Putamen (tissue), 1 donor: ENCODE measurements around the gene LPGAT1.
"Not testable (repeated sequence)": the region's sequence is repeated elsewhere in the genome, so short reads cannot be mapped to it uniquely, and the experiment has no call there.

Experiments
- DNase-seq: peaks from one replicate; pipeline ENCODE4 v3.0.0-alpha.2; 2016; ENCODE audit warnings: low spot score

The LPGAT1 gene, protein sequence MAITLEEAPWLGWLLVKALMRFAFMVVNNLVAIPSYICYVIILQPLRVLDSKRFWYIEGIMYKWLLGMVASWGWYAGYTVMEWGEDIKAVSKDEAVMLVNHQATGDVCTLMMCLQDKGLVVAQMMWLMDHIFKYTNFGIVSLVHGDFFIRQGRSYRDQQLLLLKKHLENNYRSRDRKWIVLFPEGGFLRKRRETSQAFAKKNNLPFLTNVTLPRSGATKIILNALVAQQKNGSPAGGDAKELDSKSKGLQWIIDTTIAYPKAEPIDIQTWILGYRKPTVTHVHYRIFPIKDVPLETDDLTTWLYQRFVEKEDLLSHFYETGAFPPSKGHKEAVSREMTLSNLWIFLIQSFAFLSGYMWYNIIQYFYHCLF

DNA sequence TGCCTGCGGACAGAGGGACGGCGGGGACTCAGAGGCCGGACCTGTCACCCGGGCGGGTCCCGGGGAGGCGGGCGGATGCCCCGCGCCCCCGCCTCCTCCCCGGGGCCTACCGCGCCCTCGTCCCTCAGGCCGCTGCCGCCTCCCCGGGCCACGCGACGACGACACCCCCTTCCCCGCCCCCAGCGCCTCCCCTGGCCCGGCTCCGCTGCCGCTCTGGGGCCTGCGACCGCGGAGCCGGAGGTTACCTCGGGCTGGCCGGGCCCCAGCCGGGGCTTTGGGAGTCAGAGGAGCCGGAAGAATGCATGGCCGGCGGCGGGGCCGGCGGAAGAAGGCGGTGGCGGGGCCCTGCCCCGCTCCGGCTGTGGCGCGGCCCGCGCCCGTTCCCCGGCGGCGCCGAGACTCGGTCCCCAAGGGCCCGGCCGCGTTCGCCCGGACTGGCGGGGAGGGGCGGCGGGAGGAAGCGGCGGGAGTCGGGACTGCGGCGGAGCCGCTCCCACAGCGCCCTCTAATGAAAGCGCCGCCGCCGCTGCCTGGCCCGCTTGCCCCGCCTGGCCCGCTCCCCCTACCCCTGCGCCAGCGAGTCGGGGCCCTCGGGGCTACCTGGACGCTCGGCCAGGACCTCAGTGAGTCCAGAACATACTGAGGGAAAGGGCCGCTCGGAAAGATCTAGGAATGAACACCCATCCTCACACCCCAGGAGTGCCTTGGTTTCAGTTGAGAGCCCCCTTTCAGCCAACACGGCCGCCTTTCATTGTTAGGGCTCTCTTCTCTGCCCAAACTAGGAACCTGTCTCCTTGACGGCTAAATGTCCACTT lies at the start of gene LPGAT1:
Gene LPGAT1, minus strand, starts transcription at position 436 of the 815 bp plus-strand sequence. CDS start 1,467 bp downstream, outside the sequence.
- peak; percentile 84 for DNase-seq

DNA sequence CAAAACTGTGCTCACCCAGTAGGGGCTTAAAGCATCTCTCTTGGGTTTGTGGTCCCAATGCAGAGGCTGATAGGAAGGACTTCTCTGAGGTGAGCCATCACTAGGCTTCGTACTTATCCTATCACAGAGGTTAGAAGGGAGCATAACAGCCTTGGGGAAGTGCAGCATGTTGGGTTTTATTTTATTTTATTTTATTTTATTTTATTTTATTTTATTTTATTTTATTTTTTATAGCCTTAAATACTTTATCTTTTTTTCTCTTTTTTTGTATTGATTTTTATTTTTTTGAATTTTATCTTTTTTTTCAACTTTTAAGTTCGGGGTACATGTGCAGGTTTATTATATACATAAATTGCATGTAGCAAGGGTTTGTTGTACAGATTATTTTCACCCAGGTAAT lies 48.9 kb upstream of the LPGAT1 start:
- DNase-seq = no peak

DNA sequence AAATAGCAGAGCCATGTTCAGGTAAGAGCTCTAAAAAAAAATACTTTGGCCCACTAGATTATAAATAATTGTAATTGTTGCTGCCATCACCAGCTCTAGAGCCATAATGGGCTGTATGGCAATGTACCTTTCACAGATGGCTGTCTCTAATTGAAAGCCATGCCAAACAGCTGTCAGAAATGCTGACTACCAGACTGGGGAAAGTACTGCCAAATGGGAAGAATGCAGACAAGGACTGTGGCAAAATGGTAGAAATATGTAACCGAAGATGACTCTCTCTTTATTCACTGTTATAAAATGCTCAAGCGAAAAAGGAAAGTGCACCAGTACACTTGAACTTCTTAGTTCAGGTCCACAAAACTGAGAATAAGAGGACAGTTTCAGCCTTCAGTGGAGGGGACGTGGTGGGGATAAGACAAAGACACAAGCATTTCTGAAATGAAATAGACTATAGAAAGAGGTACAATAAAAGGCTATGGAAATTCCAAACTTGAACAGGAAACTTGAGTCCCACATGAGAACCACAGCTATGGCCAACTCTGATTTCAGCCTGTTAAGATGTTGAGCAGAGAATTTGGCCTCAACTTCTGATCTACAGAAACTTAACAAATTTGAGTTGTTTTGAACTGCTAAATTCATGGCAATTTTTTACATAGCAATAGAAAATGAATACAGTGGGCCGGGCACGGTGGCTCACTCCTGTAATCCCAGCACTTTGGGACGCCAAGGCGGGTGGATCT lies 46.5 kb upstream of the LPGAT1 start:
- DNase-seq = no peak

DNA sequence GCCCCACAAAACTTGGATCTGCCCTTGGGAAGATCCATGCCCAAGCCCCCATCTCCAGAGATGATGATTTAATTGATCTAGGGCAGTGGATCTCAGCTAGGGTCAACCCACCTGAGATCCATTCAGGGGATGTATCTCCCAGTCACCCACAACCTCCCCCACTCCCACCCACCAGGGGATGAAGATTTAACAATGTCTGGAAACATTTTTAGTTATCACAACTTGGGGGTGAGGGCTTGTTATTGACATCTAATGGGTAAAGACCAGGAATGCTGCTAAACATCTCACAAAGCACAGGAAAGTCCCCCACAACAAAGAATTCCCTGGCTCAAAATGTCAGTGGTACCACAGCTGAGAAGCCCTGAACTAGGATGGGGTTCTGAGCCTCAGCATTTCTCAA lies 45.0 kb upstream of the LPGAT1 start:
- DNase-seq = no peak

DNA sequence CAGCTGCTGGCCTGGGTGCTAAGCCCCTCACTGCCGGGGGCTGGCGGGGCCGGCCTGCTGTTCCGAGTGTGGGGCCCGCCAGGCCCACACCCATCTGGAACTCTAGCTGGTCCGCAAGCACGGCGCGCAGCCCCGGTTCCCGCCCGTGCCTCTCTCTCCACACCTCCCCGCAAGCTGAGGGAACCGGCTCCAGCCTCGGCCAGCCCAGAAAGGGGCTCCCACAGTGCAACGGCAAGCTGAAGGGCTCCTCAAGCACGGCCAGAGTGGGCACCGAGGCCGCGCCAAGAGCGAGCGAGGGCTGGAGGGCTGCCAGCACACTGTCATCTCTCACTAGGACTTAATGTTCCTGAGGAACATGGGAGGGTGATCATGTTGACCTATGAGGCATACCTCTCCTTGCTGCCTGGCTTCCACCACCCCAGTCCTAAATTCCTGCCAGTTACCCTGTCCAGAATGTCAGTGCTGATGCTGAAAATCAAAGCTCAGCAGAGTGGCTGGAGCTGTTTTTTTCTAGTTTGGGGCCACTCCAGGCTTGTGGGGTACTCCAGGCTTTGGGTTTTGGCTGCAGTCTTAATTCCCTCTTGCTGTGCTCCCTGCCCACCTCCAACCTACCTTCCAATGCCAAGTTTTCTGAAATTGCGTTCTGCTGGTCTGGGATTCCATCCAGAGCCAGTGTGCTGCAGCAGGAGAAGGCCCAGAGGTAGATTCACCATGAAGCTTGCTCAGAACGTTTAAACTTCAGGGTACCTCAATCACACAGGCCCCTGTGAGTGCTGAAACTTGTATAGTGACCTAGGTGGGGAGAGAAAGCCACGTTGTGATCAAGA lies 44.2 kb upstream of the LPGAT1 start:
- DNase-seq = no peak

DNA sequence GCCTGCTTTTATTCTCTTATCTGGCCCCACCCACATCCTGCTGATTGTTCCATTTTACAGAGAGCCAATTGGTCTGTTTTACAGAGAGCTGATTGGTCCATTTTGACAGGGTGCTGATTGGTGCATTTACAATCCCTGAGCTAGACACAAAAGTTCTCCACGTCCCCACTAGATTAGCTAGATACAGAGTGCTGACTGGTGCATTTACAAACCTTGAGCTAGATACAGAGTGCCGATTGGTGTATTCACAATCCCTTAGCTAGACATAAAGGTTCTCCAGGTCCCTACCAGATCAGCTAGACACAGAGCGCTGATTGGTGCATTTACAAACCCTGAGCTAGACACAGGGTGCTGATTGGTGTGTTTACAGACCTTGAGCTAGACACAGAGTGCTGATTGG lies 43.2 kb upstream of the LPGAT1 start:
- not testable (repeated sequence) for DNase-seq

DNA sequence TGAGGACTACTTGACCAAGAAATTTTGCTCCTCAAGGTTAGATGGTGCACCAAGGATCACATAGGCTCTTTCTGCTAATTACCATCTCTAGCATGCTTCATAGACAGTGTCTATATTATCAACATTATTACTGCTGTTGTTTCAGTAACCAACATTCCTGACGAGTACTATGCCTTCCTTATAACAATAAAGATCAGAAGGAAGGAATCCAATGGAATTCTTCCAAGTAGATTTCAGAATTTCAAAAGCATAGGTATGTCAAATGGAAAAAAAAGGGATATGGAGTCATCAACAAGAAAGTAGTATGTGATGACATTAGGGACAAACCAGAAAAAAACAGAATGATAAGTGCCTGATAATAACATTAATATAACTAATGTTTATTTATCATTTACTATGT lies 39.6 kb upstream of the LPGAT1 start:
- no peak for DNase-seq

DNA sequence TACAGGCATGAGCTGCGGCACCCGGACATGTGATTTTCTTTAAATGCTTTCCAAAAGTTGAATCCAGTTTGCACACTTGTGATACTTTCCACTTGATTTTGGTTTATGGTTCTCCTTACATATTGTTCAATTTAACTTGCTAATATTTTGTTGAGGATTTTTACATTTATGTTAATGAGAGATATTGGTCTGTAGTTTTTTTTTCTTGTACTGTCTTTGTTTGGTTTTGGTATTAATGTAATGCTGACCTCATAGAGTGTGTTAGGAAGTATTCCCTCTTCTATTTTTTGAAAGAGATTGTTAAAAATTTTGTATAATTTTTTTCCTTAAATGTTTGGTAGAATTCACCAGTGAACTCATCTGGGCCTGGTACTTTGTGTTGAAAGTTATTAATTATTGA lies 34.6 kb upstream of the LPGAT1 start:
- no peak for DNase-seq

DNA sequence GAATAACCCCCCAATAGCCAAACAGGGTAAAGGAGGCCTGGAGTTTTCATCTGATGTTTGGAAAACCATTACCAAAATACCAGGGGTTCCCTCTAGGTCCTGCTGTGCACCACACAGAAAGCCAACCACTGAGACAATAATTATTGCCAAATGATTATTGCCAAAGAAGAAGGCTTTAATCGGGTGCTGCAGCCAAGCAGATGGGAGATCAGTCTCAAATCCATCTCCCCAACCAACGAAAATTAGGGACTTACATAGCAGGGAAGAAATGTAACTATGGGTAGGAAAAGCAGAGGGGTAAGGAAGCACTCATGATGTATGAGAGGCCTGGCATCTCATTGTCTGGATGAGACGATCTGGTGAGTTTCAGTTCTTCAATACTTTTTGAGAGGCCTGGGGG lies 28.8 kb upstream of the LPGAT1 start:
- DNase-seq = no peak

DNA sequence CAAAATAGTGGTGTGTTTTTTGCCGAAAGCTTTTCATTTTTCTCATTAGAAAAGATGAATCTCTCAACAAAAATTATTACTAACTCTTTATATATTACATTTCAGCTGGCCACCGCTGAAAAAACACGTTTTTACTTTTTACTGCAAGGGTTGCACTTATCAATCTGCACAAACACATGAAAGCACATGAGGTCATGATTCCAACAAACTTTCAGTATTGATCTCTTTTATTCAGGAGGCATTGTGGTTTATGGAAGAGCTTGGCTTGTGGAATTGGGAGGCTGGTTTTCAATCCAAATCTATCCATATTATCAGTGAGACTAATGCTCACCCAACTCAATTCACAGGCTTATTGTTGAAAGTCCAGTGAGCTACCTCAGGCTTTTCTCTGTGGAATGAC lies 20.6 kb upstream of the LPGAT1 start:
- DNase-seq = no peak

DNA sequence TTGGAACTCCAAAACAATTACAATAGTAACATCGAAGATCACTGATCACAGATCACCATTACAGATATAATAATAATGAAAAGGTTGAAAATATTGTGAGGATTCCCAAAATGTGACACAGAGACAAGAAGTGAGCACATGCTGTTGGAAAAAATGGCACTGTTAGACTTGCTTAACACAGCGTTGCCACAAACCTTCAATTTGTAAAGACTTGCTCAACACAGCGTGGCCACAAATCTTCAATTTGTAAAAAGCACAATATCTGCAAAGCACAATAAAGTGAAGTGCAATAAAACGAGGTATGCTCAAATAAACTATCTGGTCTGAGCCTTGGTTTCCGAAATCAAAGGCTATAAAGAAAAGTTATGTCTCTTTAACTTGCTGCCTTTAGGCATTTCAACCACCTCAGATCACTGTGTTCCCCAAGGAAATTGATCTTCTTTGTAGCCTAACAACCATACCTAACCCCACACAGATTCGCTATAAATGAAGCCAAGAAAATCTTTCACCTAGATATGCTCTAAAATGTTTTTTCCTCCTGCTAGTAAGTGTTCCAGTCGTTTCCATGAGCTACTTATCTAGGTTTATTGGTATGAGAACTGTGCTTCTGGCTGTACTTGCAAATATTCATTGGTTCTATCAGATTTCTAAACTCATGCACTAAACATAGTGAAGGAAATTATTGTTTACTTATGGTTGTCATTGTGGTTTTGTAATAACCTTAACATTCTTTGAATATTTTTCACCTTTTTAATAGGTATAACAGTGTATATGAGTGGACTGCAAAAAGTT lies 13.1 kb upstream of the LPGAT1 start:
- no peak for DNase-seq

DNA sequence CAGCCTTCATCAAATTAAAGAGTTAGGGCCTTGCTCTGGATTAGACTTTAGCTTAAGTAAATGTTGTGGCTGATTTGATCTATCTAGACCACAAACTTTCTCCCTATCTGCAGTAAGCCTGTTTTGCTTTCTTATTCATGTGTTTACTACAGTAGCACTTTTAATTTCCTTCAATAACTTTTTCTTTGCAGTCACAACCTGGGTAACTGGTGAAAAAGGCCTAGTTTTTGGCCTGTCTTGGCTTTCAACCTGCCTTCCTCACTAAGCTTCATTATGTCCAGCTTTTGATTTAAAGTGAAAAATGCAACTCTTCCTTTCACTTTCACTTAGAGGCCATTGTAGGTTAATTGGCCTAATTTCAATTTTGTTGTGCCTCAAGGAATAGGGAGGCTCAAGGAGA lies 12.5 kb upstream of the LPGAT1 start:
- DNase-seq = no peak

DNA sequence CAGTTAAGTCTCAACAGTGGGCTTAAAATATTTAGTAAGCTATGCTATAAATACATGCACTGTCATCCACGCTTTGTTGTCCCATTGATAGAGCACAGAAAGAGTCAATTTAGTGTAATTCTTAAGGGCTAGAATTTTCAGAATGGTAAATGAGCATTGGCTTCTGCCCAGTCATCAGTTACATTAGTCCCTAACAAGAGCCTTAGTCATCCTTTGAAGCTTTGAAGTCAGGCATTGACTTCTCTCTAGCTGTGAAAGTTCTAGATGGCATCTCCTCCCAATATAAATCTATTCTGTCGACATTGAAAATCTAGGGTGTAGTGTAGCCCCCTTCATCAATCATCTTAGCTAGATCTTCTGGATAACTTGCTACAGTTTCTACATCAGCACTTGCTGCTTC lies 12.0 kb upstream of the LPGAT1 start:
- DNase-seq = no peak

DNA sequence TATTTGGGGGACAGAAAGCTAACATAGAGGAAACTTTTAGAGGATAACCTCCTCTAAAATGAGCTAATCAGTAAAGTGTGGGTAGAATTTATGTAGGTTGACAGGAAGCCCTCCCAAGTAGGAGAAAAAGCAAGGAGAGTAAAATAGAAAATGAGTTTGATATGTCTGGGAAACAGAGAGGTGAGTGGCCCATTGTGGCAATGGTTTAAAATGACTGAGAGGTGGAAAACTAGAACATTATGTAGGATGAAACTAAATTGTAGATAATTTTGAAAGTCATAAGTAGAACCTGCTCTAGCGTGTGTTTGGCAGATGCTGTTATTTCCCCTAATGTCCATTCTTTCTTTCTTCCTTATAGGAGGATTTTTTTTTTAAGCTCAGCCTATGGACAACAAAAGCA lies 8.5 kb upstream of the LPGAT1 start:
- DNase-seq = no peak

DNA sequence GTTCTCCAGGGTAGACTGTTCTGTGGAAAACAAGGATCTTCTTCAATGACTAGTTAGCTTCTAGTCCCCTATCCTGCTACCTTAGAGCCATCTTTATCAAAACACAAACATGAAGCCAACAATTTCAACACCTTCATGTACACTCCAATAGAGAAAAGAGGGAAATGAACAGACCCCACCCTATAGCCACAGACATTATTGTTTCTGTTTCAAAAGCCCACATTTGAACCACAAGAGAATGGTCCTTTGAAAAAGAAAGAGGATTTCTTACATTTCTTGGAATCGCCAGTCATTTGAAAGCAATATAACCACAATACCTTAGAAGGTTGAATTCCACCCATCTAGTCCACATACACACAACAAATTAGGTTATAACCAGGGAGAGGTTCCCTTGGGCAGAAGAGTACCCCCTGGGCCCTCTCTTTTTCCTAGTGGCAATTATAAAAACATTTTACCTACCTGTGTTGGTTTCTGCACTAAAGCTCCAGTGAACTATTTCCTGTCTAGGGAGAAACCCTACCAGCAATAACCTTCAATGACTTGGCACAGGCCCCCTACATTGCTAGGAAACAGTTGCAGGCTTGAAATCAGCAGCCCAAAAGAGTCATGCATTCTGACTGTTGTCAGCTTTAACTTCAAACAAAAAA lies 2.7 kb upstream of the LPGAT1 start:
- DNase-seq = no peak

DNA sequence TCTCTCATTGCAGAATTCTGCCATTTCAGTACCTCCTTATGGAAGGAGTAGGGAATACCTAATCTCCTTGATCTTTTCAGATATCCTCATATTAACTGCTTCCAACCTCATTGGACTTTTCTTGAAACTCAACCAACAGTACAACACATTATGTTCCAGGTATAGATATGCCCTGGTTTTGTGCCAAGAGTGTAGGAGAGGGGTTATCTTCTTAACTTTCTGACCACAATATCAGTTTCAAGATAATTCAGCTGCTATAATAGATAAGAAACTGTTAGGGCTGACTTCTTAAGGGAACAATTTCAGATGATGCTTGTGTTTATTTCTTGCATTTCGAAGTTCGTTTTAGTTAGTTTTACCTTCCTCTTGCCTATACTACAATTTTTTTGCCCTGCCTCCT lies 2.1 kb upstream of the LPGAT1 start:
- DNase-seq = no peak

DNA sequence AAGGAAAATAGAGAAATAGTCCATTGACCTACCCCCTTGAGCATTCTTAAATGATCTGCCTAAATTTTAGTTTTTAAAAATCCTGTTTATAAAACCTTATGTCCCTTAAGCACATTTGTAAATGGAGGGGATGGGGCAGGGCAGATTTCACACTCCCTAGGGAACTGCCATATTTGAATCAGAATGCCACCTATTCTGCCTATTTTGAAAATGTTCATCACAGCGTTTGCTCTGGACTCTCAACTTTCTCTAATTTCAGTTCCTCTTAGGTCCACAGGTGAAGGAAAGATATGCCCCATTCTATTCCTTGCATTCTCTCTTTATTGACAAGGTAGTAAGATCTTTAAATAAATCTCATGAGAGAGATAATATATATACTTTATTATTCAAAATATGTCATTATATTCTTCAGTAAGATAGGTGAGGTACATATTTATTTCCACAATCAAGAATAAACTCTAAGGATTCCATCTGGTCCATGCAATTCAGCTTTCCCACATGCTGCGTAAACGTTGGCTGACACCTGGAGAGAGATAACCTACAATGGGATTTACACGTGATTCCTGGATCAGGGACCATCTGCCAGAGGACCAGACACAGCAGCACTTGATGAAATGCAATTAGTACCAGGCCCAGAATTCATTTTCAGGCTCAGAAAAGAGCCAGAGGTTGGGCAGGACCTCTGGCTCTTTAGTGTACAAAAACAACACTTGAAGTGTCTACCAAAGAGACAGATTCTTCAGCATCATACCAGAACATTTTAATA lies 1.2 kb upstream of the LPGAT1 start:
- no peak for DNase-seq

DNA sequence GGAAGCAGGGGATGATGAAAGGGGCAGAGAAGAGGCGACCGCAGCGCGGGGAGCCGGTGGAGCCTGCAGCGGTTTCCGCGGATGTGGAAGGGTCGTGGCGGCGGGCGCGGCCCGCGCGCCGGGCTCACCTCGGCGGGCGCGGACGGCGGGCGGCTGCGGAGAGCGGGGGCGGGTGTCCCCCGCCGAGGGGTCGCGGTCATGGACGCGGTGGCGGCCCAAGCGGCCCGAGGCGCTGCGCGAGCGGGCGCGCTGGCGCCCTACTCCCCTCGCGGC lies 572 bp downstream of the LPGAT1 start:
- DNase-seq = no peak

DNA sequence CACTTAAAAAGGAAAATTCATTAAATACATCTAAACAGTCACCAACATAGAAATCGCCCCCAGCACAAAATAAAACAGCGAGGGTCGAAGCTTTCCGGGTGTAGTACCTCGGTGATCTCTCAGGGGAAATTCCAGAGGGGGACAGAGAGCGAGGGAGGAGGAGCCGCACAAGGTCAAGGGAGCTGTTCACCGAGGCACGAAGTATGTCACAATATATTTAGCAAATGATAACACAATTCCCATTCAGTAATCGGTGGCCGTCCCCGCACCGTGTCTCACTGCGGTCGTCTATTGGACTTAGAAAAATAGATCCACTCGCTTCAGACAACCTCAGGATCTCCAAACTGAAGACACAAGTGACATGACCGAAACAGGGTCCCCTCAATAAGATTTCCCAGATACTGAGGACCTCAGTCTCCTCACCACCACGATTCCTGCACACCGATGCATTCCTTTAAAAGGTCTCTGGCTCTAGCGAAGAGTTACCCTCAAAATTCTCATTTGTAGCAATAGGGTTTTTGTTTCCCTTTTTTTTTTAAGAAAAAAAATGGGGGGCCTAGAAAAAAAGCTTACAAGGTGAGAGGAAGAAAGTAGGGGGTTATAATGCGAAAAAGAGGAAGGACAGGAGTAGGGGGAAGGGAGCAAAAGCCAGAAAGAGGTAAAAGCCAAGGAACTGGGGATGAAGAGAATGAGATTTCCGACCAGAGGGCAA lies 1.1 kb downstream of the LPGAT1 start:
- peak; percentile 43 for DNase-seq
